GM03348 (cell line): ENCODE results near the gene PLCB1.
"Not testable (repeated sequence)": the region's sequence is repeated elsewhere in the genome, so short reads cannot be mapped to it uniquely, and the experiment has no call there.

Experiments
- DNase-seq: peaks from one replicate; pipeline ENCODE4 v3.0.0; 2012; ENCODE audit warnings: low spot score

Gene PLCB1

GRCh38 chr20:8156235-8157079 is 24.4 kb downstream of the PLCB1 start:
- peak; percentile 24 for DNase-seq

- not testable (repeated sequence) for DNase-seq
Observed at GRCh38 chr20:8159217-8159616, 27.2 kb downstream of the PLCB1 start.

- peak; percentile 36 for DNase-seq
Observed at GRCh38 chr20:8161264-8162071, 29.4 kb downstream of the PLCB1 start.

GRCh38 chr20:8162610-8163009 is 30.5 kb downstream of the PLCB1 start:
- DNase-seq: no peak

- no peak for DNase-seq
Observed at GRCh38 chr20:8163543-8163942, 31.5 kb downstream of the PLCB1 start.

GRCh38 chr20:8166730-8167129 is 34.7 kb downstream of the PLCB1 start:
- DNase-seq: no peak

GRCh38 chr20:8168785-8169288 is 36.8 kb downstream of the PLCB1 start:
- DNase-seq: no peak

GRCh38 chr20:8170921-8171320 is 38.9 kb downstream of the PLCB1 start:
- no peak for DNase-seq

GRCh38 chr20:8172191-8172590 is 40.1 kb downstream of the PLCB1 start:
- no peak for DNase-seq

GRCh38 chr20:8175741-8176675 is 43.9 kb downstream of the PLCB1 start:
- DNase-seq: no peak

GRCh38 chr20:8183526-8183925 is 51.5 kb downstream of the PLCB1 start:
- DNase-seq: peak; percentile 38

GRCh38 chr20:8187740-8188139 is 55.7 kb downstream of the PLCB1 start:
- no peak for DNase-seq

- DNase-seq: no peak
Observed at GRCh38 chr20:8190043-8190880, 58.2 kb downstream of the PLCB1 start.

GRCh38 chr20:8194721-8195120 is 62.7 kb downstream of the PLCB1 start:
- peak; percentile 40 for DNase-seq

- DNase-seq: no peak
Observed at GRCh38 chr20:8196096-8196495, 64.0 kb downstream of the PLCB1 start.

- DNase-seq: no peak
Observed at GRCh38 chr20:8200220-8200619, 68.2 kb downstream of the PLCB1 start.

GRCh38 chr20:8203366-8203765 is 71.3 kb downstream of the PLCB1 start:
- DNase-seq: no peak

- no peak for DNase-seq
Observed at GRCh38 chr20:8205996-8206395, 73.9 kb downstream of the PLCB1 start.

GRCh38 chr20:8208226-8208625 is 76.2 kb downstream of the PLCB1 start:
- no peak for DNase-seq

- DNase-seq: peak; percentile 3
Observed at GRCh38 chr20:8209061-8209460, 77.0 kb downstream of the PLCB1 start.

- no peak for DNase-seq
Observed at GRCh38 chr20:8210749-8211148, 78.7 kb downstream of the PLCB1 start.
